Activated effector memory CD4-positive, alpha-beta T cell treated with Interleukin-2 at 50 U/mL for 16 hours (primary cell): Measurements from ENCODE around the gene P3R3URF.

Source experiments
- DNase-seq: peaks from one replicate; pipeline ENCODE4 v3.0.0-alpha.2; 2020

P3R3URF gene

DNA sequence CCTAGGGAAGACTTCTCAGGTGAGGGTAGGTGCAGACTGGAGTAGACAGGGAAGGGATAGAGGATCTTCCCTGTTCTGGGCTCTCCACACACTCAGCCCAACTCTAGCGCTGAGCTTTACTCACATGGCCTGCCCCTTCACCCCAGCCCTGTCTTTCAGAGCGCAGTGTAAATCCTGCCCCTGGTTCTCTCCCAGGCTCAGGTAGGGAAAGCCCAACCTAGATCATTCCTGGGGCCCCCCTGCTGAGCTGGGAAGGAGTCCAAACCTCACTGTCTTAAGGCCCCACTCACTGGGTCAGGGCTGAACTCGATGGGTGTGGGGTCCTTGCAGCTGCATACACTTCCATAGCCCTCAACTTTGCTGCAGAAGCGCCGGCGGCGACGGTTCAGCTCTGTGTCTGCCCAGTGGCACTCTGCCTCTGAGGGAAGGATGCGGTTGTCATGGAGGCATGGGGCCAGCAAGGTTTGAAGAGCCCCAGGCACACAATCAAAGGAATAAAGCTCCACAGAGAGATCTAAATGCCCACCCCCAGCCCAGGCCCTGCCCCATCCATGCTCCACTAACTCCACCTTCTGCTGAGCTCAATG lies 17.8 kb upstream of the P3R3URF start:
- DNase-seq: no peak

DNA sequence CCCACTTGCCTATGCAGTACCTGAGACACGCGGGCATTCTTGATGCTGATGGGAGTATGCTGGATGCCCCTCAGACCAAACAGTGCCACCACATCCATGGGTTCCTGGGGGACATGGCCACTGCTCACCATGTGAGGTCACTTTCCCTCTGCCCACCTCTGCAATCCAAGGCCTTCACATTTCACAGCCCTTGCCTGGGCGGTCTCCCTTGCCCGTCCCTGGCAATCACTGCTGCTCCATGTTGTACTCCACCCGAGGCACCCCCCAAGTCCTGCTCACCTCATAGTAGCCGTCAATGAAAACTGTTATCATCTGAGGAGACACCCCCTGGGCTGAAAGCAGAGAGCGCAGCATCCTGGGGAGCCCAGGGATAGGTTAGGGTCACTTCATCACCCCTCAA lies 17.0 kb upstream of the P3R3URF start:
- DNase-seq: no peak

DNA sequence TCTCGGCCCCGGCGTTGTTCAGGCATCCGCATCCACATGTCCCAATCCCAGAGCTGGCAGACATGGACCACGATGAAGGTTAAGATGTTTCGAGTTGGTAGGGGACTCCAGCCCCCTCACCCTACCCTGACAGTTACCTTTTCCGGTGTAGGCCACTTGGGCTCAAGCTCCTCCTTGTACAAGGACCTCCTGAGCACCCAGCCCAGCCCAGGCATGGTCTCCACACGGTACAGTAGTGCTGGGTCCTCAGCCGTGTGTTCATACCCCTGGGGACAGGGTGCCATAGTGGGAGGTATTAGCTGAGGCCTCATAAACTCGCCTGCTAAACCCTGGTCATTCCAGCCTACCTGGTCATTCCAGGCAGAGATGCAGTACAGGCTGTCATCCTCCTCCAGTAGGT lies 15.9 kb upstream of the P3R3URF start:
- no peak for DNase-seq

DNA sequence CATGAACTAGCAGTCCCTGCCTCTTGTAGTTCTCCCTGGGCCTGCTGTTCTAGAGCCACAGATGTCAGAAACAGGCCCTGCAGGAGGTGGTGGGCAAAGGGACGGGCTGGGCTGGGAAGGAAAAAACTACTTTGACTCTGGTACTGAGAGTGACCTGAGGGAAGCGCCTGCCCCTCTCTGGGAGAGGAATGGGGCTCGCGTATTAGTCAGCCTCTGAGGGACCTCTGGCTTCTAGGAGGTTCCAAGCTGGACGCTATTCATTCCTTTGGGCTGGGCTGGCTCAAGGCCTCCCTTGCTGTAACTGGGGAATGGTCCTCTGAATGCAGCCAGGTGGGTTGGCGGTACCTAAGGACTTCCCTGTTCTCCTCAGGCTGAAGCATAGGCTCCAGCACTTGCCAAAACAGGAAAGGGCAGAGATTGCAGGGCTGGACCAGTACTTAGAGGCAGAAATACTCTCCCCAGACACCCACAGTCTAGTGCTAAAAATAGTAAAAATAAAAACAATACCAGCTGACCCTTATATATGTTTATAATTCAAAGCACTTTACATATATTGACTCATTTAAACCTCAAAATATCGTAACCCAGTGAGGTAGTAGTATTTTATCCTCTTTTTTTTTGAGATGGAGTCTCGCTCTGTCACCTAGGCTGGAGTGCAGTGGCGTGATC lies 14.9 kb upstream of the P3R3URF start:
- DNase-seq: no peak

DNA sequence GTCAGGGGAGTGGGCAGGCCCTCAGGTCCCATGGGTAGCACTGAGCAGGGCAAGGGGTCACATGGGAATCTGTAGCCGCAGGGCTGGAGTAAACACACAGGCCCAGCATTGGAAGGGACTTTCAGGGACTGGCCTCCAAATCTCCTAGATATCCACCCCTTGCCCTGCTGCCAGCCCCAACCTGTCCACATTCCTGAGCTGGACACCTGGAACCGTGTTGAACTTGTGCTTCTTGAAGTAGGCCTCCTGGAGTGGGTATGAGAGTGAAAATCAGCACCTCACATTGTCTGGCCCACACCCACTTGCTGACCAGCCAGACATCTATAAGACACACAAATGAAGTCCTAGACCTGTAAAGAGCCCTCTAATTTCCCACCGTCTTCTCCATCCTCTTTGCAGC lies 14.3 kb upstream of the P3R3URF start:
- no peak for DNase-seq

DNA sequence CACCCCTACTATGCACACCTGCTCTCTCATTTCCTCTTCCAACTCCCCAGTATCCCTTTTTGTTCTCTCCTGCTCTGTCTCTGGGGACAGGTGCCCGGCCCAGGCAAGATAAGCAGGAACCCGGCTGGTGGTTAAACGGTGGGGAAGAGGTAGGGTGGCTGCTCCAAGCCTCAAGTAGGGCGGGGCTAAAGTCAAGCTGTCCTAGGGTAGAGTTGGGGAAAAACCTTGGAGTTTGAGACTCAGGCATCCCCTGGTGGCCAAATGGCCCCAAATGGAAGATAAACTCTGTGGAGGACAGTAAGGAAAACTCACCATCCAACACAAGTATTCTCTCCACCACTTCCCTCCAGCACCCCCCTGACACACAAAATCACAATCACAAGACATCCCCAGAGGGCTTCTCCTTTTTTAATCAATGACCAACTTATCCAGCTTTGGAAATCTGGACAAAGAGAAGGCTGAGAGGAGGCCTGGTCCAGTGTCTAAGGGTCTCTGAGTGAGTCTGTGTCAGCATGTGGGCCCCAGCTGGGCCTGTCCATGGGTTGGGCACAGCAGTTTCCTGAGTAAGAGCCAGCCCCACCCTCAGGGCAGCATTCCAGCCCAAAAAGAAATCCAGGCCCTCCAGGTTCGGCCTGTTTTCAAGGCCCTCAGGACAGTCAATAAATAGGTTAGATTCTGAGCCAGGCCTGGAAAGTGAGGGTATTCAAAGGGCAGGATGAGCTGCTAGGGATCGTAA lies 12.2 kb upstream of the P3R3URF start:
- no peak for DNase-seq

DNA sequence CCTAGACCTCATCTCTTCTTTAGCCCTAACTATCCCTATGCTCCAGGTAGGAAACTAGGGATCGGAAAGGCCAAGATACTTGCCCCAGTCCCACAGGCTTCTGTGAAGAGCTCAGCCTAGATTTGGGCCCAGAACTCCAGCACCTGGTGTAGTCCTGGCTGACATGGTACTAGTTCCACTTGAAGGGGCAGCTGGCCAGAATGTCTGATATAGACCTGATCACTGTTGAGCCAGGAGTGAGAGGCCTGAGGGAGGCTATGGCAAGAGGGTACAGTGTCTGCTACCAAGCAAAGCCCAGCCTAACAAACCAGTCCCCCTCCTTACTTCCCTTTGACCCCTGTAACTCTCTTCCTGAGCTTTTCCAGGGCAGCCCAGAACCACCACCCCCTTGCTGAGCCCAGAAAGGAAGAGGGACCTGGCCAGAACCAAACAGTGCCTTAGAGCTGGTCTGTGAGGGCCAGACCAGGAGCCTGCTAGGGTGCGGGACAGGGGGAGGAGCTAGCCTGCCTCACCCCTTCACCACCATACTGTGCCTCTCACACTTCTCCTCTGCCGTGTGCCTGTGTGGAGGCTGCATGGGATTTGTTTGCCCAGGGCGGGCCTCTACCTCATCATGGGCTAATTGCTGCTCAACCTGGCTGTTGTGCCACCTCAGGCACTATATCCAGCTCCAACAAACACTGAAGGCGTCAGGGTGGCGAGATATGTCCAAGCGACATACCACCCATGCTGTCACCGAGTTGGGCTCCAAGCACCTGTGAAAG lies 11.0 kb upstream of the P3R3URF start:
- no peak for DNase-seq

DNA sequence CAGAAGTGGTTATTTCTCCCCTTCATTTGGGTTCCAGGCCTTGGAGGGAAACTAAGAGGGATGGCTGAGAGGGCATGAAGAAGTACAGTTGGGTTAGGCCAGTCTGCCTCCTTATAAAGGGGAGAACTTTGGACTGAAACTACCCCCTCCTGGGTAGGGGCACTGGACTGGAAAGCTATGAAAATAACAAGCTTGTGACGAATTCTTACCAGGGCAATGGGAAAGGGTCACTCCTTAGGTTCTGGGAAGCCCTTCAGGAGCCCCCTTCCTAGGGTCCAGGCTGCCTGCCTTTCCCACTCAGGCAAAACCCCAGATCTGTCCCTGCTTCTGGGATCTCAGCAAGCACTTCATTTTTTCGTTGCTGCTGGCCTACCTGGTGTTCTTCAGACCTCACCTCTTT lies 9.8 kb upstream of the P3R3URF start:
- no peak for DNase-seq

DNA sequence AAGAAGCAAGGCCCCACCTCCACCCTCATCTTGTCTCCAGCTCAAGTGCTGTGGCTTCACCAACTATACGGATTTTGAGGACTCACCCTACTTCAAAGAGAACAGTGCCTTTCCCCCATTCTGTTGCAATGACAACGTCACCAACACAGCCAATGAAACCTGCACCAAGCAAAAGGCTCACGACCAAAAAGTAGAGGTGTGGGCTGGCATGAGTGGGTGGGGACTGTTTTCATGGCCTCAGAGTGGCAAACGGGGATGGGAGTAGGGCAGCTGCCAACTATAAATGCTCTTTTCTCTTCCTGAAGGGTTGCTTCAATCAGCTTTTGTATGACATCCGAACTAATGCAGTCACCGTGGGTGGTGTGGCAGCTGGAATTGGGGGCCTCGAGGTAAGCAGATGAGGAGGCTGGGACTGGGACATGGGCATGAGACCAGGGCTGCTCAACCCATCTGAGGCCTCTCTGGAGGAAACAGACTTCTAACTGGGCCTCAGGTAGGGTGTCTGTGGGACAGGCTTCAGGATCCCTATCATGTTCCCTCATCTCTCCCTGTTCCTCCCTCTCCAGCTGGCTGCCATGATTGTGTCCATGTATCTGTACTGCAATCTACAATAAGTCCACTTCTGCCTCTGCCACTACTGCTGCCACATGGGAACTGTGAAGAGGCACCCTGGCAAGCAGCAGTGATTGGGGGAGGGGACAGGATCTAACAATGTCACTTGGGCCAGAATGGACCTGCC lies 8.8 kb upstream of the P3R3URF start:
- DNase-seq: no peak

DNA sequence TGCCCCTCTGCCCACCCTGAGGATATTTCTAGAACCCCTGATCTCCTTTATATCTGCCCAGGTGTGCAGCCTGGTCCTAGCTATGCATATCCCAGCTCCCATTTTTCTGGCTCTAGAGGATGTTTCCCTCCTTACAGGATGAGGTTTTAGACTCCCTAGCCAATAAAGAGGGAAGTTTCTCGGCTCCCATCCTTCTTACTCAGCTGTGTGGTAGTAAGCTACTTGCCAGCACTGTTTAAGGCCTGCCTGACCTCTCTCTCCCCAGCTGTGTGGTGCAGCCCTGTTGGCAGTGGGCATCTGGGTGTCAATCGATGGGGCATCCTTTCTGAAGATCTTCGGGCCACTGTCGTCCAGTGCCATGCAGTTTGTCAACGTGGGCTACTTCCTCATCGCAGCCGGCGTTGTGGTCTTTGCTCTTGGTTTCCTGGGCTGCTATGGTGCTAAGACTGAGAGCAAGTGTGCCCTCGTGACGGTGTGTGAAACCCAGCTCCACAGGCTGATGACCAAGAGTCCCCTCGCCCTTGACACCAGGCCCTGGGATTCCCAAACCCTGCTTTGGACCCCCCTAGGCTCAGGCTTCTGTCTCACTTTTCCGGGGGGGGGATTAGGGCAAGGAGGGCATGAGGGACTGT lies 7.8 kb upstream of the P3R3URF start:
- no peak for DNase-seq

DNA sequence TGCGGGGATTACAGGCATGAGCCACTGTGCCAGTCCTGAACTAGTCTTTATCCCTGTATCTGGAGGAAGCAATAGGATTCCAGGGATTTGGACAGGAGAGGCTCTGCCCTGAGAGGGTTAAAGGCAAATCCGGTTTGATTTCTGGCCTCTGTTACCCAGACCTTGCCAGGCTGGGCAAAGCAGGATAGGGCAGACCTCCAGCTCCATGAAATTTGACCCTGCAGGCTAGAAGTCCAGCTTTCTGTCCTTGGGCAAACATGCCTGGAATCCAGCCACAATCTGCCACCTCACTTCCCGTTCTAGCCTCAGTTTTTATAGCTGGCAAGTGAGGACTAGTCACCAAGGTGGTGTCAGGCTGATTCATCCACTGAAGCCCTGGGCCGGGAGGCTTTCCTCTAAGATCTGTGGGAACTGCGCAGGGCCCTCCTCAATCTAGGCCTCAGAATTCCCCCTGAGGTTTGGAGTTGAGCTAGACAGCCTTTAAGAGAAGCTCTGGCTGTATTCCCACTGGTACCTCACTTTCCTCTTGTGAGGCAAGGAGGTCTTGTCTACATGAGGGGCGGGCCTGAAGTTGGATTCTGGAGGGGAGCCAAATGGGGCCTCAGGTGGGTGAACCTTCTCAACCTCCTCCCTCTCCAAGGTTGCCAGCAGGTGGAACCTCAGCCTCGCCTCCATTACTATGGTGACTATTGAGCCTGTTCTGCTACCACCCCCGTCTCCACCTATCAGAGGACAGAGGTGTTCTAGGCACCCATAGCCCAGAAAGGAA lies 7.0 kb upstream of the P3R3URF start:
- DNase-seq: no peak

DNA sequence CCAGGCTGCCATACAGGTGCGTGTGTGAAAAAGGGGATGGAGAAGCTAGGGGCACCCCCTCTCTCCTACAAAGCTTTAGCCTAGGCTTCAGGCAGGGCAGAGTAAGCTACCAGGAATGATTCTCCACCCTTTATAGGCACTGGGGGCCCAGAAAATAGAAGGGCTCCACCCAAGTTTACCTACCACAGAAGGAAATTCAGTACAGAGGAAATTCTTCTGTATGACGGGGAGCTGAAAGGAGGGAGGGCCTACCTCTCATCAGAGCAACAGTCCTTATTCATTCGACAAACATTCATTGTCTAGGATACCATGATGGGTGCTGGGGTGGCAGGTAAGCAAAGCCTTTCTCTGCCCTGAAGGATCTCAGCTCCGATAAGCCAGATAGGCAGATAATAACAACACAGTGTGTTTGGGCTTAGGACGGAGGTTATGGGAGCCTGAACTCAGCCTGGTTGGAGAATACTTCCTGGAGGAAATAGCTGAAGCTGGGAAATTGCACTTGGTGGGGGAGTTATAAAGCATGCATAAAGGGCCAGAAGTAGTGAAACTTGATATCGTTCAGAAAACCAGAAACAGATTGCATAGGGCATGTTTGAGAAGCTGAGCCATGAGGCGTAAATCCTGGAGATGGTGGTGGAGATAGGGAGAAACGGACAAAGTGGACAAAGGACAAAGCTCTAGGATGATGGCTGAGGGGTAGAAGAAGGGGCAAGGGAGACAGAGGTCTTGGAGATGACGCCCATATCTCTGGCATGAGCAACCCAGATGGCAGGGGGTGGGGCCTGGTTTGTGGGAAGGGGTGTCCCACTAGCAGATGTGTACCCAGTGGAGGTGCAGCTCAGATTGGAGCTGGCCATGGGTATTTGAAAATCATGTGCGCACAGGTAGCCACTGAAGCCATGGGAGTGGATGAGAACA lies 5.3 kb upstream of the P3R3URF start:
- no peak for DNase-seq

DNA sequence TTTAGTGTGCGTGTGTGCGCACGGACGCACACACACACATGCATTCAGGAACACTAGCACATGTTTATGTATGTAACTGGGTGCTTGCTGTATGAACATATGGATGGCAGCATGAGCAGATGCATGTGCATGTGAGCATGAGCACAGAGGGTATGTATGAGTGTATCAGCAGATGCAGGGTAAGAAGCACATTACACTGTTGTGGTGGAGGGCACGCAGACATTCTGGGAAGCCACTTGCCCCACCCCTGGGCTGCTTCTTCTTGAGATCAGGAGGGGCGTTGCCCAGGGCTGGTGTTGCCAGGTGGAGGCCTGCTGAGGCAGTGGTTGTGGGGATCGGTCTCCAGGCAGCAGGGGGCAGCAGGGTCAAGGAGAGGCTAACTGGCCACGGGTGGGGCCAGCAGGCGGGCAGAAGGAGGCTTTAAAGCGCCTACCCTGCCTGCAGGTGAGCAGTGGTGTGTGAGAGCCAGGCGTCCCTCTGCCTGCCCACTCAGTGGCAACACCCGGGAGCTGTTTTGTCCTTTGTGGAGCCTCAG lies 3.9 kb upstream of the P3R3URF start:
- no peak for DNase-seq

DNA sequence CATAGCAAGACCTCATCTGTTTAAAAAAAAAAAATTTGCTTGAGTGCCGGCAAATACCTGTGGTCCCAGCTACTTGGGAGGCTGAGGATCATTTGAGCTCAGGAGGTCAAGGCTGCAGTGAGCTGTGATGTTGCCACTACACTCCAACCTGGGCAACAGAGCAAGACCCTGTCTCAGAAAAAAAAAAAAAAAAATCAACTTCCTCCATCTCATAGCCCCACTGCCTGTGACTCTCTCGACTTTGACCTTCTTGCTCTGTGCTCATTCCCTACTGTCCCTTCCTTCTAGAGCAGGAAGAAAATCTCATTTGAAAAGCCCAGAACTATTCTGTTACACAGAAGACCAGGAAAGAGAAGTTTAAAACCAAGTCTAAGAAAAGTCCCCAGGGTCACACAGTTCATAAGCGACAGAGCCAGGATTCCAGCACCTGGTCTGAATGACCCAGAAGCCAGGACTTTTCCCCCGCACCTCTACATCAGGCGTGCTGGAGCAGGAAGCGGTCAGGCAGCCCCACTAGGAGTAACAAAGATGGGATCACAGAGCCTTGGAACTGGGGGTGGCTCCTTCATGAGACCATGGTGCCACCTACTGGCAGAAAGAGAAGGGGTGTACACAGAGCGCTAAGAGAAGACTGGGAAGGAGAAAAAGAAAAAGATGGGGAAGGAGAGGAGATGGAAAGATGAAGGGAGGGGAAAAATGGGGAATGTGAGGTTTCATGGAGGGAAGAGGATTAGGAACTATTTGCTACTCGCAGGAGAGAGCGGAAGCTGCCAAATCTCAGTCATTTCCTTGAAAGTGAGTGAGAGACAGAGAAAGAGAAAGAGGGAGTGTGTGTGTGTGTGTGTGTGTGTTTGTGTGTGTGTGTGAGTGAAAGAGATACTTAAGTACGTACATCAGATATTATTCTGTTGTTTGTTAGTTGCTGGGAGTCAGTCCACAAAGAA lies 3.1 kb upstream of the P3R3URF start:
- DNase-seq: peak; percentile 40

DNA sequence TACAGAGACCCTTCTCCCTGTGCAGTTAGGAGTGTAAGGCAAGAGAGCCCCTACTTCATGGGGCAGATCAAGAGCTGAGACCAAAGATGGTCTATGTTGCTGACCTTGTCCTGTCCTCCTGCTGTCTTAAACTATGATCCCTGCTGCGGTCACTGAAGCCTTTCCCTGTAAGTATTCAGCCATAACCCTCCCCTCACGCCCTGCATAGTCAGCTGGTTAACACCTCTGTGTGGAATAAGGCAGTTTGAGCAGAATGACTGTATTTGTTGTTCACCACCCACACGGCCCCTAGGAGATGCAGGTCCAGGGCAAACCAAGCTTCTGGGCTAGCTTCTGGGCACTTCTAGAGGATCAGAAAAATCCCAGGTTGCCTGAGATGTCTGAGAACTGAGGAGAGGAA lies 1.0 kb downstream of the P3R3URF start:
- no peak for DNase-seq

DNA sequence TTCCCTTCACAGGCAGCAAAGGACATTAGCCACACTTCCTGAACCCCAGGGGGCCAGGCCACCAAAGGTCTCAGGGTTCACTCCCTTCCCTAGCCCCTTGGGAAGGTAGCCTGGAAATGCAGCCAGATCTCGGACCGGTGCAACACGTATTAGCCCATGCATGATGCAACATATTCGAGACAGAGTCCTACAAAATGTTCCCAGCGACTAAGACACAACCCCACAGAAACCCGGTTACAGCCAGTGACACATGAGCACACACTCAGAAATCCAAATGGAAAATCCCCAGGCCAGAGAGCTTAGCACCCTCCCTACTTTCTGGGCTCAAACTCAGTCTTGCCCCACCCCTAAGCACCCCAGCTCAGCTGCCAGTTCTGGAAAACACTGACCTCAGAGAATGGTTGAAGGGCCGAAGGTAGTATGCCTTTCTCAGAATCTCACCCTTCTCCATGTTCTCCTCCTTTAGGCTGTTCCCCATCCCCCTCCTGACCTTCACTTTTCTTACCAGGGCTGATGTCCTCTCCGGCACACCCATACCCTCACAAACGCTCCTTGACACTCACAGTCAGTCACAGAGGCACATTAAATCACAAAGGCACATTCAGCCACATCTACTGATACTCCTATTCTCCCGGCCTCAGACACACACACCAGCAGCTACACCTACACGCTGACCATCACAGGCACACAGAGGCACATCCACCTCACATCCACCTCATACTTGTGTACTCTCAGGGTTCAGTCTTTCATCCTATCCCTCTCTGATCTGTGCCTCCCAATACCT lies 1.6 kb downstream of the P3R3URF start, which contains the start of gene TSPAN1:
Gene TSPAN1 (plus strand): TSS at position 640 of the 784 bp plus-strand sequence. CDS start 6,021 bp downstream, outside the sequence.
- DNase-seq: no peak

DNA sequence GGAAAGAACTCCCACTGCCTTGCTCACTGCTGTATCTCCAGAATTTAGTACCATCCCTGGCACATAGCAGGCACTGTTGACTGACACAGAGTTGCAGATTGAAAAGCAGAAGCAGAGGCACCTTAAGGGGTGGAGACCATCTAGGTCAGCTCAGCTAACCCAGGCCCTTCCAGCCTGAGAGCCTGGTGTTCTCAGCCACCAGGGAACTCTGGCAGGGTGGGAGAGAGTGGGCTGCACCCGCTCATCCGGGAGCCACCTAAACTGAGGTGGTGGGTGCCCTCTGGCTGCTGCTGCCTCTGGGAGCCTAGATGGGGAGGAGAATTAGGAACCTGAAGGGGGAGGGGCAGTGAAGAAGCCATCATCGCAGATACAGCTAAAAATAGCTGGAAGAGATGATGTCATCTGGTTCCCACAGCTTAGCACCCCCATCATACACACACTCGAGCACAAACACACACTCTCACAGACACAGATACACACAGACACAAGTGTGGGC lies 2.9 kb downstream of the P3R3URF start:
- DNase-seq: no peak

DNA sequence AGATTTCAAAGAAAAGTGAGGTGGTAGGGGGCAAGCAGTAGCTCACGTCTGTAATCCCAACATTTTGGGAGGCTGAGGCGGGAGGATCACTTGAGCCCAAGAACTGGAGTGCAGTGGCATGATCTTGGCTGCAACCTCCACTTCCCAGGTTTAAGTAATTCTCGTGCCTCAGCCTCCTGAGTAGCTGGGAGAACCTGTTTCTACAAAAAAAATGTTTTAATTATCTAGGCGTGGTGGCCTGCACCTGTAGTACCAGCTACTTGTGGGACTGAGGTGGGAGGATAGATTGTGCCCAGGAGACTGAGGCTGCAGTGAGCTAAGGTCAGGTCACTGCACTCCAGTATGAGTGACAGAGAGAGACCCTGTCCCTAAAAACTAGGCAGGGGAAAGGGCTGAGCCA lies 4.0 kb downstream of the P3R3URF start:
- DNase-seq: no peak
